Adipocyte (in vitro differentiated cells): Measurements from ENCODE around the gene TSSK2.

Experiments
- DNase-seq: peaks from one replicate; pipeline ENCODE4 v3.0.0-alpha.2; 2015; ENCODE audit warnings: low read depth
- H3K27me3 ChIP-seq: replicated peaks from 2 replicates; pipeline ENCODE4 v1.7.0; 2013; ENCODE audit warnings: mild to moderate bottlenecking, low read length, moderate library complexity; ENCODE audit not compliant: control insufficient read depth, insufficient read depth
- H3K36me3 ChIP-seq: 2 replicates; pipeline ENCODE4 v1.7.0; 2013; ENCODE audit warnings: low read length, mild to moderate bottlenecking, moderate library complexity; ENCODE audit not compliant: control insufficient read depth, insufficient read depth, severe bottlenecking
- H3K4me1 ChIP-seq: 2 replicates; pipeline ENCODE4 v1.7.0; 2013; ENCODE audit warnings: mild to moderate bottlenecking, low read length, moderate library complexity; ENCODE audit not compliant: control insufficient read depth, insufficient read depth
- H3K4me3 ChIP-seq: 2 replicates; pipeline ENCODE4 v1.7.0; 2013; ENCODE audit warnings: mild to moderate bottlenecking, low read length, moderate library complexity
- H3K9ac ChIP-seq: 2 replicates; pipeline ENCODE4 v1.7.0; 2013; ENCODE audit warnings: mild to moderate bottlenecking, low read length, moderate library complexity
- H3K9me3 ChIP-seq: 2 replicates; pipeline ENCODE4 v1.7.0; 2013; ENCODE audit warnings: mild to moderate bottlenecking, low read length, moderate library complexity; ENCODE audit not compliant: control insufficient read depth

Gene TSSK2

DNA sequence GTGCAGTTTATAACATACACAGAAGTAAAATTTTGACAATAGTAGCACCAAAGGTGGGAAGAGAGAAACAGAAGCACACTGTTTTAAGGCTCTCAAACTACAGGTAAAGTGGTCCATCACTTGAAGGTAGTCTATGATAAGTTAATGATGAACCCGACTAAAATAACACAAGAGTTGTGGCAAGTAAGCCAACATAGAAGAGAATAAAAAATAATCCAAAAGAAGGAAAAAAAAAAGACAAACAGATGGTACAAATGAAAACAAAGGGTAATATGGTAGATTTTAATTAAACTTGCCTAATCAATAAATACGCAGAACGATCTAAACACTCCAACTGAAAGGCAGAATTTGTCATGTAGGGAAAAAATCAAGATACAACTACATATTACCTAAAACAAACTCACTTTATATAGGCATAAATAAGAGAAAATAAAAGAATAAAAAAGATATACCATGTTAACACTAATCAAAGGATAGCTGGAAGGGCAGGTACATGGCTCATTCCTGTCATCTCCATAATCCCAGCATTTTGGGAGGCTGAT lies 40.5 kb upstream of the TSSK2 start:
- no peaks in the 10 kb centered on the region for H3K27me3 ChIP-seq
- no peaks in the 10 kb centered on the region for H3K9me3 ChIP-seq
- H3K36me3 ChIP-seq = peaks cover 18% of the 10 kb centered on the region
- H3K9ac ChIP-seq = no peak overlapping the region
- no peak for DNase-seq
- H3K4me1 ChIP-seq = peaks cover 14% of the 10 kb centered on the region
- H3K4me3 ChIP-seq = no peak overlapping the region

DNA sequence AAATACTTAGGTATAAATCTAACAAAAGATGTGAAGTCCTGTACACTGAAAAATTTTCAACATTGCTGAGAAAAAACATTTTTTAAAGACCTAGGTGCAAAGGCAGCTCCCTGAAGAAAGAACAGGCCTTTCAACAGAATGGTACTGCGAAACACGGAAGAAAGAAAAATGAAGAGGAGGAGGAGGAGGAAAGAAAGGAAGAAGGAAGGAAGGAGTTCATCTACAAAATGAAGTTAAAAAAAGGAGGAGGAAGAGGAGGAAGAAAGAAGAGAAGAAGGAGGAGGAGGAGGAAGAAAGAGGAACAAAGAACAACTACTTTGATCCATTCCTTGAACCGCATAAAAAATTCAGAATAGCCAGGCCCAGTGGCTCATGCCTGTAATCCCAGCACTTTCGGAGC lies 38.4 kb upstream of the TSSK2 start:
- H3K4me1 ChIP-seq = no peaks in the 10 kb centered on the region
- H3K9me3 ChIP-seq = no peaks in the 10 kb centered on the region
- H3K27me3 ChIP-seq = no peaks in the 10 kb centered on the region
- peaks cover 14% of the 10 kb centered on the region for H3K36me3 ChIP-seq
- H3K9ac ChIP-seq = no peak overlapping the region
- no peak overlapping the region for H3K4me3 ChIP-seq
- no peak for DNase-seq

DNA sequence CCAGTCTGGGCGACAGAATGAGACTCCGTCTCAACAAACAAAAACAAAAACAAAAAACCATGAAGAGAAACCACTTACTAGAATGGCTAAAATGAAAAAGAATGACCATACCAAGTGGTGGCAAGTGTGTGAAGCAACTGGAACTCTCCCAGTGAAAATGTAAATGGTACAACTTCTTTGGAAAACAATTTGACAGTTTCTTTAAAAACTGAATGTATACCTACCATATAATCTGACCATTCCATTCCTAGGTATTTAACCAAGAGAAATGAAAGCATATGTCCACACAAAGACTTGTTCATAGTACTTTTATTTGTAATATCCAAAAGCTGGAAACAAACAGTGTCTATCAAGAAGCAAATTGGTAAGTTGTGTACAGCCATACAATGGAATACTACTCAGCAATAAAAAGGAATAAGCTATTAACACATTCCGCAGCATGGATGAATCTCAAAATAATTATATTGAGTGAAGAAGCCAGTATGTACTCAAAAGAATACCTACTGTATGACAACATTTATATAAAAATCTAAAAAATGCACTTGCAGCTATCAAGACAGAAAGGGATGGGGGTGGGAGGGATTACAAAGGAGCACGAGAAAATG lies 36.6 kb upstream of the TSSK2 start:
- no peak overlapping the region for H3K9ac ChIP-seq

DNA sequence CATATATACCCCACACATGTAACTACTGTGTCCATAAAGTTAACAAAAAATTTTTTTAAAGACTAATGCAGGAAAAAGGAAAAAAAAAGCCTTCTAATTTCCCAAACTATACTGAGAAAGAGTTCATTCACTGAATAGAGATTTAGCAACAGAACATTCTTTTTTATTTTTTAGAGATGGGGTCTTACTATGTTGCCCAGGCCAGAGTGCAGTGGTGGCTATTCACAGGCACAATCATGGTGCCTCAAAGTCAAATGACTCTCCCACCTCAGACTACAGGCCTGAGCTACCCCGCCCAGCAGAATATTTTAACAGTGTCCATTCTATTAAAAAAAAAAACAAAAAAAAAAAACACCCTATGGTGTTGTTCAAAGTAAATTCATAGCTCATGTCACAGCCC lies 34.6 kb upstream of the TSSK2 start:
- H3K27me3 ChIP-seq = no peaks in the 10 kb centered on the region
- DNase-seq = no peak
- peaks cover 6% of the 10 kb centered on the region for H3K36me3 ChIP-seq
- H3K4me3 ChIP-seq = no peak overlapping the region
- H3K9ac ChIP-seq = no peak overlapping the region
- H3K4me1 ChIP-seq = no peaks in the 10 kb centered on the region
- no peaks in the 10 kb centered on the region for H3K9me3 ChIP-seq

More for the DNA sequence above, 36.6 kb upstream of the TSSK2 start:
- Histone ChIP-seq H3K4me3 (no peak overlapping the region), H3K27me3 (no peaks in the 10 kb centered on the region), H3K36me3 (peaks cover 6% of the 10 kb centered on the region), H3K4me1 (no peaks in the 10 kb centered on the region), H3K9me3 (no peaks in the 10 kb centered on the region)
- no peak for DNase-seq

DNA sequence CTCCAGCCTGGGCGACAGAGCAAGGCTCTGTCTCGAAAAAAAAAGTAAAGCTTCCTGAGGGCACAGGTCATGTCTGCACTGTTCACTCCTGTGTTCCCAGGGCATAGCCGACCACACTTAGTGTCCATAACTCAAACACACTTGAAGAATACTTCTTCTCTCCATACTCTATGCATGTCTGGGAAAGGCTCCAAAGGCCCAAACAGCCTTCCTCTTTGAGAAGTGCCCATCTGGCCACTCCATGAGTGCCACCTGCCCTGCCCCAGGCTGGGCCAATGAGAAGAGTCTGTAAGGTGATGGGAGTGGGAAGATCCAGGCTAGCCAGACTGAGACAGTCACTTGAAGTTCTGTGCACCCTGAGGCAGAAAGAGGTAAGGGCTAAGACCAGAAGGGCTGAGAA lies 33.6 kb upstream of the TSSK2 start:
- Histone ChIP-seq H3K27me3 (no peaks in the 10 kb centered on the region), H3K4me3 (no peak overlapping the region), H3K4me1 (no peaks in the 10 kb centered on the region), H3K36me3 (peaks cover 6% of the 10 kb centered on the region), H3K9me3 (no peaks in the 10 kb centered on the region), H3K9ac (no peak overlapping the region)
- DNase-seq = no peak

DNA sequence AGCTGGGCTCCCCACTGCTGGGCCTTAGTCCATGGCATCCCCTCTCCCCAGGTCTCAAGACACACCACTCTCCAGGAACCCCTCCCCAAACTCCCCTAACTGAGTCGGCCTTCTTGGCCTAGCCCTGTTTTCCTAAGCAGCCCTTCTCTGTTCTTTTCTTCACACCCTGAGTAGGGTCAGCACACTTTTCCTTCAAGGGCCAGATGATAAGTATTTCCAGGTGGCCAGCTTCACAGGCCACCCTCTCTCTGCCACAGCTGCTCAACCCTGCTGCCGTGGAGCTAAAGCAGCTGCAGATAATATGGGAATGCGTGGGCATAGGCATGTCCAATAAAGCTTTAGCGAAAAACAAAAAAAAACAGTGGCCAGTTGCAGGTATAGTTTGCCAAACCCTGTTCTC lies 33.0 kb upstream of the TSSK2 start:
- H3K36me3 ChIP-seq = peaks cover 6% of the 10 kb centered on the region
- no peaks in the 10 kb centered on the region for H3K27me3 ChIP-seq
- H3K4me3 ChIP-seq = no peak overlapping the region
- H3K9me3 ChIP-seq = no peaks in the 10 kb centered on the region
- DNase-seq = no peak
- no peak overlapping the region for H3K9ac ChIP-seq
- no peaks in the 10 kb centered on the region for H3K4me1 ChIP-seq

DNA sequence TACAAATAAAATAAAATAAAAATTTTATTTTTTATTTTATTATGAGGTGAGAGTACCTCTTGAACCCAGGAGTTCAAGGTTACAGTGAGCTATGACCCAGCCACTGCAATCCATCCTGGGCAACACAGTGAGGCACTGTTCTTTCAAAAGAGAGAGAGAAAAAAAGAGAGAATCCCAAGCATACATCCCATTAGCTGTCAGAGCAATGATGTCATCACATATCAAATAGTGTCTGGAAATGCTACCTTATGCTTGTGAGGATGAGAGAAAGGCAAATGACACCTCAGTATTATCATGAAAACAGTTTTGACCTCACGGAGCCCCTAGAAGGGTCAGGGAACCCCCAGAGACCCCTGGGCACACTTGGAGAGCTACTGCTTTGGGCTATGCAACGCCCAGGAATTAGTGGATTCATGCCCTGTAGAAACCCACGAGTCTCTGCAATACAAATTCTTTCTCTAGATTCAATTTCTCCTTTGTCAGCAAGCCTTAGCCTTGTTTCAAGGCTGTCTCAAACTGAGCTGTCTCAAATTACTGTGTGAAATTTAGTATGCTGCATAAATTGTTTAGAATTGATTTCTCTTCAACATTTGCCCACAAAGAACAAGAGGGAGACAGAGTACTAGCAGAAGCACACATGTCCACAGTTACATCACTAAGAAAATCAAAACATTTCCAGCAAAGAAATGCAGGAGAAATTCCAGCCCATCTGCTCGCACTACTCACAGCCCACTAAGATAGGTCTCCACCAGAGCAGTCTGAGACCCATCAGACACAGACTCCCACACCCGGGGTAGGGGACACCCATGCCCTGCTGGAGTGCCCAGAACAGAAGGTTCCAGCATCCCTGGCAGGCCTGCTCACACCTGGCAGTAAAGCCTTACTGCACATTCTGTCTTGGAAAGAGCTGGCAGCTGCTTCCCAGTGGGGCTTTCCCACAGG lies 27.0 kb upstream of the TSSK2 start:
- Histone ChIP-seq H3K9me3 (no peaks in the 10 kb centered on the region), H3K9ac (no peak overlapping the region), H3K27me3 (no peaks in the 10 kb centered on the region), H3K4me1 (peaks cover 31% of the 10 kb centered on the region), H3K36me3 (no peaks in the 10 kb centered on the region), H3K4me3 (no peak overlapping the region)
- peak; percentile 70 for DNase-seq

DNA sequence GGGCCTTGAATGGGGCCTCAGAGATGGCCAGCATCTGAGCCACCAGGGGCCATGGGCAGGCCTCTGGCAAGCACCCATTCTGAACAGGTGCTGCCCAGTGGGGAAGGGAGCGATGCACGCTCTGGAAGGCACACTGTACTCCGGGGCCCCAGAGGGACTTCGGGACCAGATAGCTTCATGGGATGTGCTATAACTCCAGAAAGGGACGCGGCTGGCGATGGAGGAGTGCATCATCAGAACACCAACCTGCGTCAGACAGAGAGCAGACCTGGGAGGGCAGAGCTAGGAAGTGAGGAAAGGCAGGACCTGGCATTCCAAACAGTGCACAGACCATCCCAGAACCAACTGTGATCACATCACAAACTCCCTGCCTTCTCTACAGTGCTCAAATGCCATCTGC lies 25.7 kb upstream of the TSSK2 start:
- Histone ChIP-seq H3K9me3 (no peaks in the 10 kb centered on the region), H3K27me3 (no peaks in the 10 kb centered on the region), H3K4me1 (peaks cover 42% of the 10 kb centered on the region), H3K4me3 (no peak overlapping the region), H3K36me3 (no peaks in the 10 kb centered on the region), H3K9ac (no peak overlapping the region)
- no peak for DNase-seq

DNA sequence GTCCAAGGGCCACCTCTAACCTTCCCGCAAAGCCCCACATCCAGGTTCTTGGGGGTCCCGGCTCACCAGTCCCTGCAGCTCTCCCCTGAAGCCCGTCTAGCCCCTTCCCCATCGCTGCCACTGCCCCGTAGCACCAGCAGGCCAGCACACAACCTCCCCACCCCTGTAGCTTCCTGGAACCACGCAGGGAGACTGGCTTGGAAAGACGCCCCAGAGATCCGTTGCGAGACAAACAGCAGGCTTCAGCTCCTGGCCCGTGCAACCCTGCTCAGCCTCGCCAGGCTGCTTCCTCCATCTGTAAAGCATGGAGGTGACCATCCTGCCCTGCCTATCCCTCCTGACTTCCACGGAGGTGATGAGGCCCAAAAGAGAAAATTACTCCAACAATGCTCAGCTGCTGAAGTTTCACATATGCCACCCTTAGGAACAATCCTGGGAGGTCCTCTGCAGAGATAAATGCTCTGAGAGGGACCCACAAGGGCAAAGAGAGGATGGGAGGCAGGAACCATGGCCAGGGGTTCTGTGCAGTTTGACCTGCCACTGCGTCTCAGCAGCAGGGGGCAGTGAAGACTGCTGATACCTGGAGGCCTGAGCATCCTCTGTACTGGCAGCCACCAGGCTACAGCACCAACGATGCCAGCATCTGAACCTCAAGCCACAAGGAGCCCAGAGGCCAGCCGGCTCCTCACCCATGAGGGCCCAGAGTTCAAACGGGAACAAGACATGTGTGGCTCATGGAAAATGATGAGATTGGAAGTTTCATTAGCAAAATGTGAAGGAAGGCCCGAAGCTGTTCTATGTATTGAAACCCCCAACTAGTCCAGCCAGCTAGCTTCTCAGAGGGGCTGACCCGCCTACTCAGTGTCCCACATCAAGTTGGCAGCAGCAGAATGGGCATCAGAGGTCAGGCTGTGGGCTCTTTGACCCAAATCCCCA lies 25.0 kb upstream of the TSSK2 start:
- DNase-seq = no peak
- no peaks in the 10 kb centered on the region for H3K27me3 ChIP-seq
- H3K9me3 ChIP-seq = no peaks in the 10 kb centered on the region

DNA sequence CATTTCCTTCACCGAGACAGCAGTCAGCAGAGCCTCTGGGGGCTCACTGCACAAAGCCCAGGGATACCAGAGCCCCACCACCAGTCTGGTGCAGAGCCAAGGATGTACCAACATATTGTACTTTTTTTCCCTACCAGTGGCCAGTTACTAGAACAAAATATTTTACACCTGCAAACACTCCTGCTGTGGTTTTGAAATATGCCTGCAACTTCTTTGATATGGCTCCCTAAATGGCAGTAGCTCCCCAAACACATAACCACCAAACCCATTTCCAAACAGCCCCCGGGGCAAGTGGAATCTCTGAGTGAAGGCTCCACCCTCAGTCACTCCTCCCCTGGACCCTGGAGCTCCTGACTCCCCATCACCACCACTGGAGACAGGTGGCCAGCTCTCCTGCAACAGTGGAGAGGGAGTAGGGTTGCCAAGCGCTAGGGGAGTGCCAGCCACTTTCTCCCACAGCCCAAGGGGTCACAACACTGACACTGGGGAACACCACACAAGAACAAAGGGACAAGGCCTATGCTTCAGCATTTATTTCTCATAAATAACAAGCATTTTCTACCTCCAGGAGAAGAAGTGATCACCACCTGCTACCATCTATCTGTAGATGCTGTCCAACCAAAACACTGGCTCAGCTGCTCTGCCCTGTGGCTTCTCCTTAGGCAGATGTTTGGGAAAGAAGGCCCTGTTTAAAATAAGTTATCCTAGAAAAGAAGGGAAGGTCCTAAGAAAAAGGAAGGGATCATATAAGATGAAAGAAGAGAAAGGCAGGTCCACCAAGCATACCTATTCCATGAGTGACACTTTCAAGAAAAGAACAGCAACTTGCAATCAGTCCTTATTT lies 24.0 kb upstream of the TSSK2 start:
- Histone ChIP-seq H3K9me3 (no peaks in the 10 kb centered on the region), H3K4me1 (peaks cover 42% of the 10 kb centered on the region), H3K27me3 (no peaks in the 10 kb centered on the region), H3K36me3 (no peaks in the 10 kb centered on the region), H3K4me3 (no peak overlapping the region), H3K9ac (no peak overlapping the region)
- DNase-seq = no peak

More for the DNA sequence above, 25.0 kb upstream of the TSSK2 start:
- H3K4me1 ChIP-seq = peaks cover 42% of the 10 kb centered on the region
- no peak overlapping the region for H3K4me3 ChIP-seq
- H3K36me3 ChIP-seq = no peaks in the 10 kb centered on the region
- no peak overlapping the region for H3K9ac ChIP-seq
